Breast epithelium (tissue), 3 donors: ENCODE results near the gene IL27RA.

Experiments used
- CTCF ChIP-seq, 3 donors: fragments of 450-650 bp; IDR thresholded peaks; one replicate each; pipeline ENCODE4 v1.5.1; 2016 to 2017; ENCODE audit warnings: antibody characterized with exemption in 3 of 3, mild to moderate bottlenecking in 3 of 3, moderate library complexity in 3 of 3
- POLR2AphosphoS5 ChIP-seq, 3 donors: sonication (generic); formaldehyde crosslinking; IDR thresholded peaks; one replicate each; pipeline ENCODE4 v1.6.1; 2017; ENCODE audit warnings: antibody characterized with exemption in 3 of 3

- TF ChIP-seq CTCF (IDR thresholded peaks at IDR 0.05) (no peak), POLR2AphosphoS5 (IDR thresholded peaks at IDR 0.05) (no peak)
These were observed 35.4 kb upstream of the IL27RA start for GRCh38 chr19:13995878-13996765.
